GM21576 (cell line): ENCODE measurements around the gene PCSK7.
"Not testable (repeated sequence)": the region's sequence is repeated elsewhere in the genome, so short reads cannot be mapped to it uniquely, and the experiment has no call there.

Source experiments
- ATAC-seq: cut with Tn5 transposase; IDR thresholded peaks from one replicate; pipeline ENCODE4 v1.9.1; 2021; ENCODE audit warnings: mild to moderate bottlenecking, moderate library complexity; ENCODE audit not compliant: unreplicated experiment

Gene PCSK7

DNA sequence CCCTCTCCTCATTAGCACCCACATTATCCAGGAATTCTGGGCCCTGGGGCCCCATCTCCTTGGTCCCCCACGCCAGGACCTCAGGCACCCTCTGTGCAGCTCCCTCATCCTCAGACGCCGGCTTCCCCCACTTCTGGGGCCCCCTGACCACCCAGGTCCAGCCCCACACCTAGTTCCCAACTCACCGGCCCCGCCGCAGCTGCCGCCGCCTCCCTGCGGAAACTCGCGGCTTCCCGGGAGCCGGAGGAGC is at the start of gene PCSK7:
Gene PCSK7, minus strand, starts transcription at position 232 of the 250 bp plus-strand sequence. CDS start 2,229 bp downstream, outside the sequence.
- ATAC-seq: peak; percentile 0

DNA sequence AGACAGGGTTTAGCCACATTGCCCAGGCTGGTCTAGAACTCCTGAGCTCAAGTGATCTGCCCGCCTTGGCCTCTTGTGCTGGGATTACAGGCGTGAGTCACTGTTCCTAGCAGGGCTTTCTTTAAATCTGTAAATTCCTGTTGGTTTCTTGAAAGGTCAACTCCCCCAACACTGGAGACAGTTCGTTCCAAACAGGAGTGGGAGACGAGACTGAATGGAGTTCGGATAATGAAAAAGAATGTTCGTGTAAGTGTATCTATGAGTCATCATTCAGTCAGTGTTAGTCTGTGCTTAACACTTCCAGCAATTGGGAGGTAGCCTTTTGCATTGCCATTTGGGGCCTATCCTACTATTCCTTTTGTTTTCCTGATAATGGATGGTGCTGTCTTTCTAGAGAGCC is 49.3 kb upstream of the PCSK7 start:
- ATAC-seq: no peak

DNA sequence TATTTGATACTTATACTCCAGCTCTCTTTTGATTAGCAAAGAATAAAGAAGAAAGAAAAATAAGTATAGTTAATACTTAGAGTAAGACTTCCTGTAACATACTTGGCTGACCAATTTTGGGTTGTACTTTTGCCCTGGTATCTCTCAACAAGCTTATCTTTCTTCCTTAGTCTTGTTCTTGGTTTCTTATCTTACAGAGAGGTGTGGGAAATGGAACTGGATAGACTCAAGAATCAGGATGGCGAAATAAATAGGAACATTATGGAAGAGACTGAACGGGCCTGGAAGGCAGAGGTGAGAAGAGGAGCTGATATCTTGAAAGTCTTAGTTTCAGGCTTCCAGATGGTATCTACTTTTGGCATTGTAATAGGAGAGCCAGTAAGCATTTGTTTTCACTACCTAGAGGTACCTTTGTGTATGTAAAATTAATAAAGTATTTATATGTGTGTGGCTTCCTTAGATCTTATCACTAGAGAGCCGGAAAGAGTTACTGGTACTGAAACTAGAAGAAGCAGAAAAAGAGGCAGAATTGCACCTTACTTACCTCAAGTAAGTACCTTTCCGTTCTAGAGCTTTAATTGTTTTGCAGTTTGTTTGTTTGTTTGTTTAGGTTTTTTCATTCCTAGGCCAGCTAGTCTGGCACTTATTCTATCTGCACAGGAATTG is 48.0 kb upstream of the PCSK7 start:
- no peak for ATAC-seq

DNA sequence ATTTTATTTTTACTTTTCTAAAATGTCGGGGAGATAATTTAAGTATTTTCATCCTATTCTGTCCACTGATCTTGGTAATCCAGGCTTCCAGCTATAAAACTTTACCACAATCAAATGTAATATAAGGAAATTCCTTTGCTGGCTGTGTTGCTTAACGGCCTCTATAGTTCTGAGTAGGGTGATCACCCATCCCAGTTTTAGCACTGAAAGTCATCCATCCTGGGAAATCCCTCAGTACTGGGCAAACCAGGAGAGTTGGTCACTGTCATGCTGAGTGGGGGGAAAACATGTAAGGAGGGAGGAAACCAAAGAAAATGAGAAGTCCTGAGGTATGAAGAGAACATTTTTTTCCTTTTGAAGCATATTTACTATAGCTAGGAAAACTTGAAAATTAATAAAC is 46.5 kb upstream of the PCSK7 start:
- ATAC-seq: no peak

GRCh38 chr11:117273550-117274289 is 41.8 kb upstream of the PCSK7 start:
- ATAC-seq: no peak

DNA sequence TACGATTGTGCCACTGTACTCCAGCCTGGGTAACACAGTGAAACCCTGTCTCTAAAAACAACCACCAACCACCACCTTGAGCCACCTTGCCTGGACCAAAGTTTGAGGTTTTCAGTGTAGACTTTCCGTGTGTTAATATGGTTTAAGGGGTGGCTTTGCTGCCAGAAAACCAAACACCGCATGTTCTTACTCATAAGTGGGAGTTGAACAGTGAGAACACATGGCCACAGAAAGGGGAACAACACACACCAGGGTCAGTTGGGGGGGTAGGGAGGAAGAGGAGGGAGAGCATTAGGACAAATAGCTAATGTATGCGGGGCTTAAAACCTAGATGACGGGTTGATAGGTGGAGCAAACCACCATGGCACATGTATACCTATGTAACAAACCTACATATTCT is 40.3 kb upstream of the PCSK7 start:
- not testable (repeated sequence) for ATAC-seq

GRCh38 chr11:117271208-117271607 is 39.3 kb upstream of the PCSK7 start:
- no peak for ATAC-seq

DNA sequence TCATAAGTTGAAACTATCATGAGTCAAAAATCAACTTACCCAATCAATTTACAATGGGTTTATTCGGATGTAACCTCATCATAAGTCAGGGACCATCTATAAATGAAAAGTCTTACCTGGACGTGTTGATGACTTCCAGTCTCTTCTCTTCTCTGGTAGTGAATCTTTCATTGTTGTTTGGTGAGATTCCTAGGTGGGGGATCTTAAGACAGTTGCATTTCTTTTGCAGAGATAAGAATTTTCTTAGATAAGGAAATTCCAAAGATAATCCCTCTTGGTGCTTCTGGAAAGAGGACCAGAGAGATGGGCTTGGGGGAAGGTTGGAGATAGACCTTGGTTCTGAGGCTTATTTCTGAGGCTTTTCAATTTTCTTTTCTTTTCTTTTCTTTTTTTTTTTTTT is 38.0 kb upstream of the PCSK7 start:
- no peak for ATAC-seq

DNA sequence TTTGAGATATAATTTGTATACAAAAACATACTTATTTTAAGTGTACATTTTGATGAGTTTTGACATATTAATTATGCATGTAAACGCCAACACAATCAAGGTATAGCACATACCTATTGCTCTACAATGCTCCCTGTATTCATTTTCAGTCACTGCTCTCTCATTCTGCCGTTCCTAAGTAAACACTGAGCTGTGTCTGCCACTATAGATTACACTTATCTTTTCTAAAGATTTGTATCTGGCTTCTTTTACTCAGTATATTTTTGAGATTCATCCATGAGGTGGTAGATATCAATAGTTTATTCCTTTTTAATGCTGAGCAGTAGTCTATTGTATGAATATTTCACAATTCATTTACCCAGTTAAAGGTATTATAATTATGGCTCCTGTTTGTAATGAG is 33.9 kb upstream of the PCSK7 start:
- no peak for ATAC-seq

GRCh38 chr11:117264624-117265323 is 32.9 kb upstream of the PCSK7 start:
- not testable (repeated sequence) for ATAC-seq

DNA sequence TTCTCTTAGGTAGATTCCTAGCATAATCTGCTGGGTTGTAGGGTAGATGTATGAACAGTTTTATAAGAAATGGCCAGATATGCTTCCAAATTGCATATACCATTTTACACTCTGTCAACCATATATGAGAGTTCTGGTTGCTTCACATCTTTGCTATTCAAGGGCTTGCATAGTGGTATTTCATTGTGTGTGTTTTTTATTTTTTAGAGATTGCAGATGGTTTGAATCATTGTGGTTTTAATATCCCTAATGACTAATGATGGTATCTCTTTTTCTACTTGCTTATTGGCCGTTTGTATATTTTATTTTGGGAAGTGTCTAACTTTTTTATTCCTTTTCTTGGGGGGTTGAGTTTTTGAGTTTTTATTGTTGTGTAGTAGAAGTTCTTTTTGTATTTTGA is 27.5 kb upstream of the PCSK7 start:
- ATAC-seq: no peak

DNA sequence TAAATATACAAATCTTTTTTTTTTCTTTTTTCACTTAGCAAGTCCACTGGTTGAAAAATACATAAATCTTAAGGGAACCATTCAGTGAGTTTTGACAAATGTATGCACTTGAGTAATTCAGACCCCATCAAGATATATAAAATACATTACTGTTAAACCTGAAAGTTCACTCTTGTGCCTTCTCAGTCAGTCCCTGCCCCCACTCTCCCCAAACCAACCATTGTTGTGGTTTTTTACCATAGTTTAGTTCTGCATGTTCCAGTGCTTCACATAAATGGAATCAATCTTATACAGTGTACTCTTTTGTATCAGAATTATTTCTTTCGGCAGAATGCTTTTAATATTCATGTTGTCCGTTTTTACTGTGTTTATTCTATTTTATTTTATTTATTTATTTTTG is 26.7 kb upstream of the PCSK7 start:
- ATAC-seq: no peak

- ATAC-seq: no peak
These were observed 24.7 kb upstream of the PCSK7 start for GRCh38 chr11:117256573-117256972.

DNA sequence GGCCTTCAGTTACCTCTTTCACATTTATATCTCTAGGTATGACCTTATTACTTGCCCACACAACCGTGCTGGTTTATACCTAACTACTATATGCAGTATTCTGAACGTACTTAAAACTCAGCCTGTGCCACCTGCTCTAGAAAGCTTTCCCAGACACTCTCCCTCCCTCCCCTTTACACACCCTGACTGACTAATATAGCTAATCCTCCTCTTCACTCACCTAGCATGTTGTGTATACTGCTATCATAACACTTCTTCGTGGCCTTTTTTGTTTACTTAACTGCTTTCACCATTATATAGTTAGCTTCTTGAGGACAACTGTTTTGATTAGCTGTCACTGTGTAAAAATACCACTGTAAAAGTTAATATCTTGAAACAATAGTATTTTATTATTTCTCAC is 24.1 kb upstream of the PCSK7 start:
- ATAC-seq: no peak

DNA sequence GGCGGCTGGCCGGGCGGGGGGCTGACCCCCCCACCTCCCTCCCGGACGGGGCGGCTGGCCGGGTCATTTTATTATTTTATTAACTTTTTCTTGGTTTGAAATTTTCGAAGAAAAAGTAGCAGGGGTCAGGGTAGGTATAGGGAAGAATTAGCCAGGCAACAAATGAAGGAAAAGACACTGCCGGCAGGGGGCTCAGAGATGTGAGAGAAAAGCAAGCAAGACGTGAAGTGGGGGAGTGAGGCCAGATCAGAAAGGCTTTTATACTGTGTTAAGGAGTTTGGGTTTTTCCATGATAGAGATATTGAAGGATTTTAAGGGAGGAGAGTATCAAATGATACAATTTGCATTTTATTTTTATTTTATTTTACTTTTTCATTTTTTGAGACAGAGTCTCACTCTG is 19.6 kb upstream of the PCSK7 start:
- no peak for ATAC-seq

- ATAC-seq: no peak
These were observed 17.7 kb upstream of the PCSK7 start for GRCh38 chr11:117249571-117249970.

DNA sequence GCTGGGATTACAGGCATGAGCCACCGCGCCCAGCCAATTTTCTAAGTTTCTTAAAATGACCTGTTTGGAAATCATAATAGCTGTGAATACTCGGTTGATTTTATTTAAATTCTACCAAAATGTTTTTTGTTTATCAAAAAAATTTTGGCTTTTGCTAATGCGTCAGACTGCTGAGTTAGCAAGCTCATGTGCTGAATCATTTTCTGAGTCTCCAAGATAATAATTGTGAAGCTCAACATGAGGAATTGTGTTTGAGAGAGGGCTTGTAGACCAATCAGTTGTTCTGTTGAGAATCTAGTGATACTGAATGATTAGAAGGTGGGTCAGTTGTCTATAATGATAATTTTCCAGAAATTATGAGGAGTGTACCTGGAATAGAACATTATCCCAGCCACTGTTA is 16.5 kb upstream of the PCSK7 start:
- no peak for ATAC-seq

DNA sequence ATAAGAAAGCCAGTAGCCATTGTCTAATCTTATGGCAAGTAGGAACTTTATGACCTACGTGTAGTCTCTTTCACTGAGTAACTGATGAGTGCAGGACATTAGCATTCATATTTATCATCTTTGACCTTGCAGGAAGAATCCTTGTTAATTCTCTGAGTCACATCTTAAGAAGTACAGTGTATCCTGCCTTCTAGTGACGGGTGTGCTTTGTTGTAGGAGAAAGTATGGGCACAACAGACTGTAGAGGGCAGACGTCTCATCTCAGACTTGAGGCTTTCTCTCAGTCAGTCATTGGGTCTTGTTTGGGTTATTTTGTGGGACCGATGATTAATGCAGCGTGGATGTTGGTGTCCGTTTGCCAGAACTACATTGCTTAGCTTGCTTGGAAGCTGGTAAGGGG is 7.4 kb upstream of the PCSK7 start:
- ATAC-seq: no peak

GRCh38 chr11:117238221-117238620 is 6.3 kb upstream of the PCSK7 start:
- ATAC-seq: no peak

DNA sequence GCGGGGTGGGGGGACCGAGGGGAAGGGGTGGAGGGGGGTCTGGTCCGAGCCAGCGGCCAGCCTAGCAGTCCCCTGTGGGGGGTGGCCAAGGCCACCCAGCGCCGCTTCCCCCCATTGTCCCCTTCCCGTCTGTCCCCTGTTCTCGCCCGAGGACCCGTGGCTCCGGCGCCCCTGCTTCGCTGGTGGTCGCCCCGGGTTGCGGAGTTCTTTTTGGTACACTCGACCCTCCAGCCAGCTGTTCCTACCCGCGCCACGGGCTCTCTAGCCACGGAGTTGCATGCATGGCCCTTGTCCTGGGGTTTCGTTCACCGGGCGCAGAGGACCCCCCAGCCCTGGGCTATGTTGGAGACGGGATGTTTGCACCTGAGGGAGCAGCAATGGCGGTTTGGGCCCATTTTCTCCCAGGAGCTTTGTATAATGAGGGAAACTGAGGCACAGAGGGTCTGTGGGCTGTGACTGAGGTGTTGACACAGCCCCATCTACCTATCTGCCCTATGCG is 1.1 kb upstream of the PCSK7 start:
- ATAC-seq: no peak

- peak; percentile 57 for ATAC-seq
These were observed 412 bp upstream of the PCSK7 start, which contains the start of gene RNF214 for GRCh38 chr11:117232092-117232878. Gene RNF214, plus strand, starts transcription at chr11:117232671. Its CDS starts 1,602 bp downstream, at chr11:117234273.
